Kidney (tissue), 14 donors: ENCODE data around the gene RALGAPB. TPM values are rescaled to one million over a fixed set of nuclear protein-coding genes. Genes with fewer than 3 reads are reported as not detected.

ENCODE experiments used
- DNase-seq, 5 donors: peaks; one replicate each; pipeline ENCODE4 v3.0.0-alpha.2; 2013 to 2020
- FAIRE-seq: peaks from 2 replicates; lab custom pipeline; 2012; peaks lifted over from hg19 to GRCh38; lab: Jason Lieb, UNC
- H3K27ac ChIP-seq, 2 donors: one replicate each; pipeline ENCODE4 v1.7.0; 2013; ENCODE audit warnings: low read depth in 2 of 2, low read length in 2 of 2, inconsistent platforms in 1 of 2
- H3K27me3 ChIP-seq: one replicate; pipeline ENCODE4 v1.7.1; 2013; ENCODE audit warnings: low read length, inconsistent platforms; ENCODE audit not compliant: control insufficient read depth, insufficient read depth
- H3K36me3 ChIP-seq, 3 donors: one replicate each; pipeline versions ENCODE4 v1.7.0 to v1.7.1; 2013; ENCODE audit warnings: low read length in 3 of 3, control low read depth in 1 of 3, inconsistent platforms in 1 of 3; ENCODE audit not compliant: insufficient read depth in 3 of 3, control insufficient read depth in 2 of 3
- H3K4me1 ChIP-seq, 3 donors: one replicate each; pipeline versions ENCODE4 v1.7.0 to v1.7.1; 2013; ENCODE audit warnings: low read length in 3 of 3, inconsistent platforms in 1 of 3, low read depth in 1 of 3; ENCODE audit not compliant: control insufficient read depth in 2 of 3, insufficient read depth in 2 of 3
- H3K4me3 ChIP-seq, 3 donors: one replicate each; pipeline versions ENCODE4 v1.7.0 to v1.8.1; 2013; ENCODE audit warnings: low read length in 3 of 3, control low read depth in 1 of 3, inconsistent platforms in 1 of 3
- H3K9ac ChIP-seq, 3 donors: one replicate each; pipeline versions ENCODE4 v1.7.0 to v1.7.1; 2013; ENCODE audit warnings: low read length in 3 of 3, control low read depth in 1 of 3, inconsistent platforms in 1 of 3
- H3K9me3 ChIP-seq, 3 donors: one replicate each; pipeline versions ENCODE4 v1.7.0 to v1.7.1; 2013; ENCODE audit warnings: low read length in 3 of 3, control low read depth in 1 of 3, inconsistent platforms in 1 of 3; ENCODE audit not compliant: control insufficient read depth in 2 of 3, insufficient read depth in 1 of 3
- intact Hi-C: fragments of 100-400 bp; cut with DNase I; formaldehyde crosslinking; loops from one replicate; pipeline ENCODE4 v1.11.1; 2022
- polyA plus RNA-seq: library from polyadenylated mRNA; stranded (reverse); fragments of 350-450 nt; fragmentation: Illumina TruSeq; extraction: RNeasy Lipid Tissue Mini Kit (QIAGEN cat#74804); gene quantifications from one replicate; pipeline ENCODE4 v1.2.3, GENCODE V29; 2014; ENCODE audit warnings: low read depth, low replicate concordance; ENCODE audit not compliant: insufficient read depth
- total RNA-seq: library from RNA; stranded (reverse); fragmentation: NEBNext Ultra II Directional; extraction: Animal tissue kit (Norgen Biotek cat#: 25700); gene quantifications from one replicate; pipeline ENCODE4 v1.2.1, GENCODE V29; 2021
- TF ChIP-seq, protein P1 (sequence below): IDR thresholded peaks from 3 replicates; pipeline ENCODE4 v1.5.1; 2012; ENCODE audit warnings: mild to moderate bottlenecking, moderate library complexity, borderline replicate concordance; ENCODE audit not compliant: insufficient read depth; ENCODE audit errors: extremely low read depth
- donor health status: control.
- donor health status: control.
- donor health status: control.
- donor health status: control.
- donor health status: control.
- donor health status: DM: yes; HTN: yes; CAD: no.
- donor health status: Normal renal cell carcinoma (clear cell type).

The RALGAPB gene
- total and polyA plus RNA-seq, 2 donors from 2014 or later = 9.4 to 43.3 TPM

DNA sequence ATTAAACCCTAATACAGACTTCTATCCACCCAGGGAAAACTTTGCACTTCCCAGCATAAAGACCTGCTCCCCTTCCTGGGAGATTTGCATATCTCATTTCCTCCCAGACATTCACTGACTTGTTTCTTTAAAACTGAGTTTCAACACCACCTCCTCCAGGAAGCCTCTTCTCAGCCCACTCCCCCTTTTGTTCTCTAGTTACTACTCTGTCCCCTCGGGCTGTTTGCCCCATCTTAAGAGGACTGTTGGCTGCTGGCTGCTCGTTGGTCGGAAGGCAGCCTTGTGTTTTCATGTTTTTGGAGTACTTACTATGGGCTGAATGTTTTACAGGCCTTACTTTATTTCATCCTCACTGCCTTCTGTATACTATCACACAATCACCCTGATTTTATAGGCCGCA is 135.5 kb downstream of the RALGAPB start:
- H3K27me3 ChIP-seq = no peaks in the 10 kb centered on the region
- no peak overlapping the region for H3K9ac ChIP-seq
- H3K9me3 ChIP-seq = no peaks in the 10 kb centered on the region
- FAIRE-seq (no peak), DNase-seq (no peak)
- no peak overlapping the region for H3K4me3 ChIP-seq
- TF ChIP-seq, protein P1, sequence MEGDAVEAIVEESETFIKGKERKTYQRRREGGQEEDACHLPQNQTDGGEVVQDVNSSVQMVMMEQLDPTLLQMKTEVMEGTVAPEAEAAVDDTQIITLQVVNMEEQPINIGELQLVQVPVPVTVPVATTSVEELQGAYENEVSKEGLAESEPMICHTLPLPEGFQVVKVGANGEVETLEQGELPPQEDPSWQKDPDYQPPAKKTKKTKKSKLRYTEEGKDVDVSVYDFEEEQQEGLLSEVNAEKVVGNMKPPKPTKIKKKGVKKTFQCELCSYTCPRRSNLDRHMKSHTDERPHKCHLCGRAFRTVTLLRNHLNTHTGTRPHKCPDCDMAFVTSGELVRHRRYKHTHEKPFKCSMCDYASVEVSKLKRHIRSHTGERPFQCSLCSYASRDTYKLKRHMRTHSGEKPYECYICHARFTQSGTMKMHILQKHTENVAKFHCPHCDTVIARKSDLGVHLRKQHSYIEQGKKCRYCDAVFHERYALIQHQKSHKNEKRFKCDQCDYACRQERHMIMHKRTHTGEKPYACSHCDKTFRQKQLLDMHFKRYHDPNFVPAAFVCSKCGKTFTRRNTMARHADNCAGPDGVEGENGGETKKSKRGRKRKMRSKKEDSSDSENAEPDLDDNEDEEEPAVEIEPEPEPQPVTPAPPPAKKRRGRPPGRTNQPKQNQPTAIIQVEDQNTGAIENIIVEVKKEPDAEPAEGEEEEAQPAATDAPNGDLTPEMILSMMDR = no peak
- no peaks in the 10 kb centered on the region for H3K36me3 ChIP-seq
- H3K4me1 ChIP-seq = no peaks in the 10 kb centered on the region
- intact Hi-C loops = no loop called here
- no peak overlapping the region for H3K27ac ChIP-seq

DNA sequence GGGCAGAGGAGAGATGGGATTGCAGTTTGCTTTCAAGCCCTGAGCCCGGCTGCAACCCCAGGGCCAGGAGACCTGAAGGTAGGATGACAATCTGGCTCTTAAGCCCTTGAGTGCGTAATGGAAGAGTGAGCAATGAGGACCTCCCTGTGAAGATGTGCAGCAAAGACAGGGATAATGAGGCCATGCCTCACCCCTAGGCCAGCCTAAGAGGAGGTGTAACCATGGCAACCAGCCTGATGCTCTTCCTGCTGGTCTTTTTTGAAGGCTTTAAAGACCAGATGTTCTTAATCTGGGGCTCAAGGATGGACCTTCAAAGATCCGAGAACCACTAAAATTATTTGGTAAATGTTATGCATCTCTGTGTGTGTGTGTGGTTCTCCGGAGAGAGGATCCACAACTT is 137.2 kb downstream of the RALGAPB start:
- no peak overlapping the region for H3K9ac ChIP-seq
- TF ChIP-seq, protein P1 = no peak
- no peaks in the 10 kb centered on the region for H3K27me3 ChIP-seq
- no peaks in the 10 kb centered on the region for H3K9me3 ChIP-seq
- no peak overlapping the region for H3K4me3 ChIP-seq
- DNase-seq (no peak), FAIRE-seq (no peak)
- H3K4me1 ChIP-seq = no peaks in the 10 kb centered on the region
- H3K36me3 ChIP-seq = no peaks in the 10 kb centered on the region
- intact Hi-C loops = no loop called here
- no peak overlapping the region for H3K27ac ChIP-seq

DNA sequence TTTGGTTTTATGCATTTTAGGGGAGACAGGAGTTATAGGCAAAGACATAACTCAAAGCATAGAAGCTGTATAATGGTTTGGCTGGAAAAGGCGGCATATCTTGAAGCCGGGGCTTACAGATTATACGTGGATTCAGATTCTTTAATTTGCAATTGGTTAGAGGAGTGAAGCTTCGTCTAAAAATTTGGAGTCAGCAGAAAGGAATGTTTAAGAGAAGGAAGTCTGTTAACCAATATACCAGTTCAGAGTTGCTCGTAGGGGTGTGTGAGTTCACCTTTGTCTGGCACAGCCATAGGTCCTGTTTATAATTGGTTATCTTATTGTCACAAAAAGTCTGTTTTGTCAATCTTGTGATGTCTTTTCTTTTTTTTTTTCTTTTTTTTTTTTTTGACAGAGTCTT is 137.9 kb downstream of the RALGAPB start:
- intact Hi-C loops = no loop called here
- no peak overlapping the region for H3K9ac ChIP-seq
- H3K36me3 ChIP-seq = no peaks in the 10 kb centered on the region
- no peak overlapping the region for H3K27ac ChIP-seq
- no peak for DNase-seq
- FAIRE-seq = no peak
- TF ChIP-seq, protein P1 = no peak
- no peak overlapping the region for H3K4me3 ChIP-seq
- no peaks in the 10 kb centered on the region for H3K9me3 ChIP-seq
- H3K27me3 ChIP-seq = no peaks in the 10 kb centered on the region
- H3K4me1 ChIP-seq = no peaks in the 10 kb centered on the region
